ENCODE data around the gene UVRAG.

UVRAG gene

DNA sequence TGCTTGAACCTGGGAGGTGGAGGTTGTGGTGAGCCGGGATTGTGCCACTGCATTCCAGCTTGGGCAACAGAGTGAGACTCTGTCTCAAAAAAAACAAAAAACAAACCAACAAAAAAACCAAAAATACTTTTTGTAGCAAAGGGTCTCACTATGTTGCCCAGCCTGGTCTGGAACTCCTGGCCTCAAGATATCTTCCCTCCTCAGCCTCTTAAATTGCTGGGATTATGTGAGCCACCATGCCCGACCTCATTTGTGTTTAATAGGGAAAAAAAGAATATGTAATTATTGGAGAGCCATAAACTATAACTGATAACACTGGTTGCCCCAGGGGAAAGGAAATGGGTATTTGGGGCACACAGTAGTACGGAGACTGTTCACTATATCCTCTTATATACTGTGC lies 19.7 kb downstream of the UVRAG start:
- no peak for TF ChIP-seq RAD21 (IDR thresholded peaks at IDR 0.05; ENCODE audit: low read depth)
- no peak for TF ChIP-seq EP300 (IDR thresholded peaks at IDR 0.05; ENCODE audit: borderline replicate concordance)
- no peak for TF ChIP-seq NFIC (IDR thresholded peaks at IDR 0.05)
- TF ChIP-seq, protein P1, sequence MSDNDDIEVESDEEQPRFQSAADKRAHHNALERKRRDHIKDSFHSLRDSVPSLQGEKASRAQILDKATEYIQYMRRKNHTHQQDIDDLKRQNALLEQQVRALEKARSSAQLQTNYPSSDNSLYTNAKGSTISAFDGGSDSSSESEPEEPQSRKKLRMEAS (IDR thresholded peaks at IDR 0.05): no peak
- no peak for TF ChIP-seq EGR1 (IDR thresholded peaks at IDR 0.05)
- no peak for TF ChIP-seq TEAD4 (IDR thresholded peaks at IDR 0.05)
- no peak for TF ChIP-seq ZBTB7A (IDR thresholded peaks at IDR 0.05; ENCODE audit: low read depth)
- TF ChIP-seq CREB1 (IDR thresholded peaks at IDR 0.05; ENCODE audit: low read depth): no peak

DNA sequence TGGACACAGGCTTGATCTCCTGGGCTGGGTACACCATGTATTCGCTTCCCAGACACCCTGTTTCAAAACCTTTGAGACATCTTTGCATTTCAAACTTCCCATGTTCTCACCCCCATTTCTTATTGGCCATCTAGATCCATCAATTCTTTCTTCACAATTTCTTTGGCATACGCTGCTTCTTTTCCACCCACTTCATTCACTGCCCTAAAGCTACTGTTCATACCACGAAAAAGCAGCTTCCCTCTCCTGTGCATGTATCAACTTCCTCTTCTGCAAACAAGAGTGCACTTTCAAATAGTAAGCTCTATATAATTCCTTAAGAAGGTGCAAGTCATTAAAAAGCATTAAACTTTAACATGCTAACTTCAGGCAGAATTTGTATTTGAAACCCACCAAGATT lies 21.4 kb downstream of the UVRAG start:
- TF ChIP-seq TCF12 (IDR thresholded peaks at IDR 0.05; ENCODE audit: low read depth) (no peak), NFIC (IDR thresholded peaks at IDR 0.05) (no peak), RAD21 (IDR thresholded peaks at IDR 0.05; ENCODE audit: low read depth) (no peak), ZBTB7A (IDR thresholded peaks at IDR 0.05; ENCODE audit: low read depth) (no peak), FOXM1 (IDR thresholded peaks at IDR 0.05; ENCODE audit: borderline replicate concordance, low read depth) (no peak), TAF1 (IDR thresholded peaks at IDR 0.05; ENCODE audit: low read depth) (no peak), EP300 (IDR thresholded peaks at IDR 0.05; ENCODE audit: borderline replicate concordance) (no peak), TEAD4 (IDR thresholded peaks at IDR 0.05) (no peak), CEBPB (IDR thresholded peaks at IDR 0.05) (no peak), CREB1 (IDR thresholded peaks at IDR 0.05; ENCODE audit: low read depth) (no peak), YY1 (IDR thresholded peaks at IDR 0.05; ENCODE audit: low read depth) (no peak), EGR1 (IDR thresholded peaks at IDR 0.05) (no peak)
- TF ChIP-seq, protein P2, sequence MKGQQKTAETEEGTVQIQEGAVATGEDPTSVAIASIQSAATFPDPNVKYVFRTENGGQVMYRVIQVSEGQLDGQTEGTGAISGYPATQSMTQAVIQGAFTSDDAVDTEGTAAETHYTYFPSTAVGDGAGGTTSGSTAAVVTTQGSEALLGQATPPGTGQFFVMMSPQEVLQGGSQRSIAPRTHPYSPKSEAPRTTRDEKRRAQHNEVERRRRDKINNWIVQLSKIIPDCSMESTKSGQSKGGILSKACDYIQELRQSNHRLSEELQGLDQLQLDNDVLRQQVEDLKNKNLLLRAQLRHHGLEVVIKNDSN (IDR thresholded peaks at IDR 0.05): no peak
- TF ChIP-seq, protein P1 (IDR thresholded peaks at IDR 0.05): no peak
- TF ChIP-seq, protein P3, sequence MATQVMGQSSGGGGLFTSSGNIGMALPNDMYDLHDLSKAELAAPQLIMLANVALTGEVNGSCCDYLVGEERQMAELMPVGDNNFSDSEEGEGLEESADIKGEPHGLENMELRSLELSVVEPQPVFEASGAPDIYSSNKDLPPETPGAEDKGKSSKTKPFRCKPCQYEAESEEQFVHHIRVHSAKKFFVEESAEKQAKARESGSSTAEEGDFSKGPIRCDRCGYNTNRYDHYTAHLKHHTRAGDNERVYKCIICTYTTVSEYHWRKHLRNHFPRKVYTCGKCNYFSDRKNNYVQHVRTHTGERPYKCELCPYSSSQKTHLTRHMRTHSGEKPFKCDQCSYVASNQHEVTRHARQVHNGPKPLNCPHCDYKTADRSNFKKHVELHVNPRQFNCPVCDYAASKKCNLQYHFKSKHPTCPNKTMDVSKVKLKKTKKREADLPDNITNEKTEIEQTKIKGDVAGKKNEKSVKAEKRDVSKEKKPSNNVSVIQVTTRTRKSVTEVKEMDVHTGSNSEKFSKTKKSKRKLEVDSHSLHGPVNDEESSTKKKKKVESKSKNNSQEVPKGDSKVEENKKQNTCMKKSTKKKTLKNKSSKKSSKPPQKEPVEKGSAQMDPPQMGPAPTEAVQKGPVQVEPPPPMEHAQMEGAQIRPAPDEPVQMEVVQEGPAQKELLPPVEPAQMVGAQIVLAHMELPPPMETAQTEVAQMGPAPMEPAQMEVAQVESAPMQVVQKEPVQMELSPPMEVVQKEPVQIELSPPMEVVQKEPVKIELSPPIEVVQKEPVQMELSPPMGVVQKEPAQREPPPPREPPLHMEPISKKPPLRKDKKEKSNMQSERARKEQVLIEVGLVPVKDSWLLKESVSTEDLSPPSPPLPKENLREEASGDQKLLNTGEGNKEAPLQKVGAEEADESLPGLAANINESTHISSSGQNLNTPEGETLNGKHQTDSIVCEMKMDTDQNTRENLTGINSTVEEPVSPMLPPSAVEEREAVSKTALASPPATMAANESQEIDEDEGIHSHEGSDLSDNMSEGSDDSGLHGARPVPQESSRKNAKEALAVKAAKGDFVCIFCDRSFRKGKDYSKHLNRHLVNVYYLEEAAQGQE (IDR thresholded peaks at IDR 0.05; ENCODE audit: low read depth): no peak

DNA sequence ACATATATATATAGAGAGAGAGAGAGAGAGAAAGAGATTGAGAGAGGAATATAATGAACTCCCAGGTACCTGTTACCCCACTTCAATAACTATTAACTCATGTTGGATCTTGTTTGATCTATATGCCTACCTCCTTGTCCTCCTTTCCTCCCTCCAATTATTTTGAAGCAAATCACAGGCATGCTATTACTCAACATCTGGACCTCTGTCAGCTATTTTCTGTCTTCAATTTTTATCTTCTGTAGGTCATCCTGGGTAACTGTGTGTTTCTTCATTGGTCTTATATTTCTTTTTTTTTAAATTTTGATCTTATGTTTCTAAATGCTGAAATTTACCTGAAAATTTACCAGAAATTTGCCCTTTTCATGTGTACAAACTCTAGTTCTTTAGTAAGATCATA lies 24.8 kb downstream of the UVRAG start:
- TF ChIP-seq NFIC (IDR thresholded peaks at IDR 0.05) (no peak), TCF12 (IDR thresholded peaks at IDR 0.05; ENCODE audit: low read depth) (no peak), CREB1 (IDR thresholded peaks at IDR 0.05; ENCODE audit: low read depth) (no peak), CEBPB (IDR thresholded peaks at IDR 0.05) (no peak), FOXM1 (IDR thresholded peaks at IDR 0.05; ENCODE audit: borderline replicate concordance, low read depth) (no peak), RAD21 (IDR thresholded peaks at IDR 0.05; ENCODE audit: low read depth) (no peak), EP300 (IDR thresholded peaks at IDR 0.05; ENCODE audit: borderline replicate concordance) (no peak), EGR1 (IDR thresholded peaks at IDR 0.05) (no peak)
- TF ChIP-seq, protein P2 (IDR thresholded peaks at IDR 0.05): no peak
- TF ChIP-seq, protein P3 (IDR thresholded peaks at IDR 0.05; ENCODE audit: low read depth): no peak
- TF ChIP-seq, protein P1 (IDR thresholded peaks at IDR 0.05): no peak

- TF ChIP-seq, protein P1 (IDR thresholded peaks at IDR 0.05): no peak
- TF ChIP-seq RAD21 (IDR thresholded peaks at IDR 0.05; ENCODE audit: low read depth) (no peak), EGR1 (IDR thresholded peaks at IDR 0.05) (no peak)
Measured at GRCh38 chr11:75840522-75840921, 25.5 kb downstream of the UVRAG start.

GRCh38 chr11:75841739-75842138 lies 26.7 kb downstream of the UVRAG start:
- TF ChIP-seq, protein P2 (IDR thresholded peaks at IDR 0.05): no peak
- TF ChIP-seq RAD21 (IDR thresholded peaks at IDR 0.05; ENCODE audit: low read depth) (no peak), YY1 (IDR thresholded peaks at IDR 0.05; ENCODE audit: low read depth) (no peak), TCF12 (IDR thresholded peaks at IDR 0.05; ENCODE audit: low read depth) (no peak), CEBPB (IDR thresholded peaks at IDR 0.05) (no peak), CREB1 (IDR thresholded peaks at IDR 0.05; ENCODE audit: low read depth) (no peak), FOXM1 (IDR thresholded peaks at IDR 0.05; ENCODE audit: borderline replicate concordance, low read depth) (no peak), EP300 (IDR thresholded peaks at IDR 0.05; ENCODE audit: borderline replicate concordance) (no peak), ZBTB7A (IDR thresholded peaks at IDR 0.05; ENCODE audit: low read depth) (no peak), TEAD4 (IDR thresholded peaks at IDR 0.05) (no peak), NFIC (IDR thresholded peaks at IDR 0.05) (no peak), EGR1 (IDR thresholded peaks at IDR 0.05) (no peak), TAF1 (IDR thresholded peaks at IDR 0.05; ENCODE audit: low read depth) (no peak)
- TF ChIP-seq, protein P1 (IDR thresholded peaks at IDR 0.05): no peak
- TF ChIP-seq, protein P3 (IDR thresholded peaks at IDR 0.05; ENCODE audit: low read depth): no peak

Measured in Ishikawa (cell line).